Measurements from ENCODE around the gene TMEM213.

The TMEM213 gene

GRCh38 chr7:138875794-138876193, 78.0 kb downstream of the TMEM213 start:
- peak; percentile 56 for DNase-seq (ENCODE audit: low read depth)

GRCh38 chr7:138876326-138876725, 78.5 kb downstream of the TMEM213 start:
- DNase-seq (ENCODE audit: low read depth), result no peak

- DNase-seq (ENCODE audit: low read depth), result no peak
These were observed 80.3 kb downstream of the TMEM213 start for GRCh38 chr7:138878051-138878450.

GRCh38 chr7:138878856-138879255, 81.1 kb downstream of the TMEM213 start:
- DNase-seq (ENCODE audit: low read depth), result no peak

GRCh38 chr7:138879356-138879755, 81.6 kb downstream of the TMEM213 start:
- no peak for DNase-seq (ENCODE audit: low read depth)

GRCh38 chr7:138880881-138881578, 83.2 kb downstream of the TMEM213 start:
- DNase-seq (ENCODE audit: low read depth), result no peak

GRCh38 chr7:138881579-138882188, 83.9 kb downstream of the TMEM213 start:
- no peak for DNase-seq (ENCODE audit: low read depth)

GRCh38 chr7:138882249-138882648, 84.5 kb downstream of the TMEM213 start:
- DNase-seq (ENCODE audit: low read depth), result no peak

- DNase-seq (ENCODE audit: low read depth), result no peak
These were observed 87.8 kb downstream of the TMEM213 start for GRCh38 chr7:138885383-138886147.

- DNase-seq (ENCODE audit: low read depth), result peak; percentile 35
These were observed 88.7 kb downstream of the TMEM213 start for GRCh38 chr7:138886501-138886917.

GRCh38 chr7:138887085-138887710, 89.4 kb downstream of the TMEM213 start:
- DNase-seq (ENCODE audit: low read depth), result no peak
